Erythroblast (primary cell): ENCODE measurements around the gene WFDC1.
"Not testable (repeated sequence)": the region's sequence is repeated elsewhere in the genome, so short reads cannot be mapped to it uniquely, and the experiment has no call there.

ENCODE experiments used
- DNase-seq, 2 experiments: peaks; one replicate each; lab custom pipeline; 2025; lab: John Stamatoyannopoulos, UW
- GATA1 ChIP-seq: IDR thresholded peaks from 2 replicates; pipeline ENCODE4 v1.6.1; 2011; ENCODE audit warnings: low read depth, mild to moderate bottlenecking, control low read depth, low read length, moderate library complexity
- POLR2A ChIP-seq: IDR thresholded peaks from 2 replicates; pipeline ENCODE4 v1.6.1; 2011; ENCODE audit warnings: mild to moderate bottlenecking, low read length

The WFDC1 gene

DNA sequence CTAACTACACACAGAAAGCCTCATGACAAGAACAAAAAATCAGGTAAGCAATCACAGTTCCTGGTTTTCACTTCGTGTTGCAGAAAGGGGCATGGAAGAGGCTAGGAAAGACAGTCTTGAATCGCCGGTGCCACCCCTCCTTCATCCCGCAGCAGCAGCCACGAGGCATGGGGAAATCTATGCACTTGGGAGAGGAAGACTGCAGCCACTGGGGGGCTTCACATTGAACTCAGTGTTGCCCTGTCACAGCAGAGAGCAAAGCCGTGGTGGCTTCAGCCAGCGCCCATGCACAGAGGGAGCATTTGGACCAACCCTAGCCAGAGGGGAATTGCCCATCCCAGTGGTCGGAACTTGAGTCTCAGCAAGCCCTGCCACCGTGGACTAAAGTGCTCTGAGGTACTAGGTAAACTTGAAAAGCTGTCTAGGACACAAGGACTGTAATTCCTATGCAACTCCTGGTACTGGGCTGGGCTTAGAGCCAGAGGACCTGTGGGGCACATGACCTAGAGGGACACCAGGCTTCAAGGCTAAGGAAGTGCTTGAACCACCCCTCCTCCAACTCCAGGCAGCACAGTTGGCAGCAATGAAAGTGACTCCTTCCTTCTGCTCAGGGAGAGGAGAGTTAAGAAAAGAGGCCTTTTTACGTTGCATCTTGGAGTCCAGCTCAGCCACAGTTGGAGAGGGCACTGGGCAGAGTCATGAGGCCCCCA is 38.5 kb downstream of the WFDC1 start:
- TF ChIP-seq POLR2A (no peak), GATA1 (no peak)
- peak in 1 of 2 experiments; percentile 16 for DNase-seq

DNA sequence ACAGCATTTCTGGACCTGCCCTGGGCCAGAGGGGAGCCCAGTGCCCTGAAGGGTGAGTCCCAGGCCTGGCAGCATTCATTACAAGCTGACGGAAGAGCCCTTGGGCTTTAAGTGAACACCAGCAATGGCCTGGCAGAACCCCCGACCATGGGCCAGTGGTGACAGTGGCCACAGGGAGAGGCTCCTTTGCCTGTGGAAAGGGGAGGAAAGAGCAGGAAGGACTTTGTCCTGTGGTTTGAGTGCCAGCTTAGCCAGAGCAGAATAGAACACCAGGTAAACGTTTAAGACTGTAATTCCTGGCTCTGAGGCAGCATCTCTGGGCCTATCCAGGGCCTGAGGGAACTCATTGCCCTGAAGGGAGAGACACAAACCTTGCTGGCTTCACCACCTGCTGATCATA is 39.4 kb downstream of the WFDC1 start:
- no peak for DNase-seq
- no peak for TF ChIP-seq POLR2A
- no peak for TF ChIP-seq GATA1

DNA sequence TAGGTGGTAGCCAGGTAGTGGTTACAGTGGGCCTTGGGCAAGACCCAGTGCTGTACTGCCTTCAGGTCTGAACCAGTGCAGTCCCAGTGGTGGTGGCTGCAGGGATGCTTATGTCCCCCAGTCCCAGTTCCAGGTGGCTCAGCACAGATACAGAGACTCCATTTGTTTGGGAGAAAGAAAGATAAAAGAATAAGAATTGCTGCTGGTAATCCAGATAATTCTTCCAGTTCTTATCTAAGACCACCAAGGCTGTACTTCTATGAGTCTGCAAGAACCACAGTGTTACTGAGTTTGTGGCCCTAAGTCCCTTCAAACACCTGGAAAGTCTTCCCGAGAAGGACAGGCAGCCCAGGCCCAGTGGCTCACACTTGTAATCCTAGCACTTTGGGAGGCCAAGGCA is 39.8 kb downstream of the WFDC1 start:
- DNase-seq, result no peak
- TF ChIP-seq POLR2A, result no peak
- TF ChIP-seq GATA1, result no peak

DNA sequence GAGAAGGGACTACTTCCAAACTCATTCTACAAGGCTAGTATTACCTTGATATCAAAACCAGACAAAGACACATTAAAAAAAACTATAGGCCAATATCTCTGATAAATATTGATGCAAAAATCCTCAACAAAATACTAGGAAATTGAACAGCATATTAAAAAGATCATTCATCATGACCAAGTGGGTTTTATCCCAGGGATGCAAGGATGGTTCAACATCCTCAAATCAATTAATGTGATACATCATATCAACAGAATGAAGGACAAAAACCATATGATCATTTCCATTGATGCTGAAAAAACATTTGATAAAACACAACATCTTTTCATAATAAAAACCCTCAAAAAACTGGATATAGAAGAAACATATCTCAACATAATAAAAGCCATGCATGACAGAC is 42.6 kb downstream of the WFDC1 start:
- DNase-seq, result not testable (repeated sequence)

DNA sequence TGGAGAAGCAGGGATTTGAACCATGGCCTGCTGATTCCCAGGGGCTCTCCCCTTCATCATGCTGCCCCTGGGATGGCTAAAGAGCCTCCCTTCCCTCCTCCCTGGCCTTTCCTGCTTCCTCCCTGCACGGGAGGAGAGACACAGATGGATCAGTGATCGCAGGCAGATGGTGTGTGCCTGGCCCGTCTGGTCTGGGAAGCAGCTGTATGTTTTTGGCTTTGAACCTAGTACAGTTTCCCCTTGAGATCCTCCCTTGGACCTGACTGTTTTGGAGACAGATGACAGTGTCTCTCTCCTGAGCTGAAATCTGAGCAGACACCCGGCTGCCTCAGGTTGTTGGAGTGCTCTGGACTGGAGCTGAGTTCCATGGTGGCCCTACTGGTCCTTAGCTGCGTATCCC is 44.6 kb downstream of the WFDC1 start:
- DNase-seq, result no peak
- TF ChIP-seq POLR2A (no peak), GATA1 (no peak)

GRCh38 chr16:84339766-84340165 is 45.1 kb downstream of the WFDC1 start:
- no peak for DNase-seq
- TF ChIP-seq POLR2A (no peak), GATA1 (no peak)

DNA sequence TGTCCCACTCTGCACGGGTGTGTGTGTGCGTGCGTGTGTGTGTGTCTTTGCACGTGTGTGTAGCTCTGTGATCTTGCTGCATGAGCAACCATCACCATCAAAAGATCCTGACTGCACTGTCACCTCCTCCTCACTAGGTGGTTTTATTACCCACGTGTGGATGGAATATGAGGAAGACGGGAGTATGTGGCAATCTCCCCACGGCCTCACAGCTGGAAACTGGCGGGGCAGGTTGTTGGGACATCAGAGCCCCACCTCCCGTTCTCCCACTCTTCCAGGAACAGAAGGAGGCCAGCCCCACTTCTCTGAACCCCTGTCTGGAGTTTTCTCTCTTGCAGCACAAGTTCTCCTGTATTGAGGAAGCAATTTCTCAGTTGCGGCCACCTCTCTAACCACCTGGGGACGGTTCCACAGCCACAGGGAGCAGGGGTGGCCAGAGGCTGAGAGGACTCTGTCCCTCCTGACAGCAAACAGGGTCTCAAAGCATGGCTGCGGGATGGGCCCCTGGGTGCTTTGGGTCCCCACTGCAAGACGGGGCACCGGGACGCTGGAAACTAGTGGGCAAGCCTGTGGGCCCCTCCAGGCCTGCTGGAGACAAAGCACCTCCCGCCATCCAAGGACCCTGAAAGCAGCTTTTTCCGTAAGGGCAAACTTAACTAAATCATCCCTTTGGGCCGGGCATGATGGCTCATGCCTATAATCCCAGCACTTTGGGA is 45.8 kb downstream of the WFDC1 start:
- no peak for TF ChIP-seq GATA1
- no peak for TF ChIP-seq POLR2A
- no peak for DNase-seq

- no peak for DNase-seq
These were observed 47.0 kb downstream of the WFDC1 start for GRCh38 chr16:84341528-84342295.

GRCh38 chr16:84343800-84344199 is 49.1 kb downstream of the WFDC1 start:
- not testable (repeated sequence) for DNase-seq

More at GRCh38 chr16:84341528-84342295, 47.0 kb downstream of the WFDC1 start:
- TF ChIP-seq GATA1 (no peak), POLR2A (no peak)

GRCh38 chr16:84344781-84345180 is 50.1 kb downstream of the WFDC1 start:
- TF ChIP-seq GATA1, result no peak
- no peak for TF ChIP-seq POLR2A
- no peak for DNase-seq

GRCh38 chr16:84347161-84347560 is 52.5 kb downstream of the WFDC1 start:
- no peak for DNase-seq
- no peak for TF ChIP-seq POLR2A
- TF ChIP-seq GATA1, result no peak

DNA sequence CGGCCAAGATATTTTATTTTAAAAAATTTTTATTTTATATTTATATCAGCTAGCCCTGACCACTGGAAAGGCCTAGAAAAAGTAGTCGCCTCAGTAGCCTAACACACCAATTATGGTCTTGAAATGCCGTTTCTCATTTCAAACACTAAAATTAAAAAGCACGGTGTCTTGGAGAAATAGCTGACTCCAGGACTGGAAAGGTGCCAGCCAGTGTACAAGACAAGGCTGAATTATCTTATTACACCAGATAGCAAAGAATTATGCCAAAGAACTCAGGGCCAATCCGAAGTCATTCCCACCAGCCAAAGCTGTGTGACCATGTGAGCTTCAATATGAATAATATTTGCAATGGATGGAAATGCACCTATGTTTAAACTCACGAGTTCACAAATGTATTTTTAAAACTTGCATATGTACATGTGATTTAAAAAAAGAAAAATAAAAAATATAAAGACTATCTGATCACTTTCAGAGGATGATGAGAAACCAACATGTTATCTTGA is 53.8 kb downstream of the WFDC1 start:
- DNase-seq, result no peak
- TF ChIP-seq GATA1 (no peak), POLR2A (no peak)

DNA sequence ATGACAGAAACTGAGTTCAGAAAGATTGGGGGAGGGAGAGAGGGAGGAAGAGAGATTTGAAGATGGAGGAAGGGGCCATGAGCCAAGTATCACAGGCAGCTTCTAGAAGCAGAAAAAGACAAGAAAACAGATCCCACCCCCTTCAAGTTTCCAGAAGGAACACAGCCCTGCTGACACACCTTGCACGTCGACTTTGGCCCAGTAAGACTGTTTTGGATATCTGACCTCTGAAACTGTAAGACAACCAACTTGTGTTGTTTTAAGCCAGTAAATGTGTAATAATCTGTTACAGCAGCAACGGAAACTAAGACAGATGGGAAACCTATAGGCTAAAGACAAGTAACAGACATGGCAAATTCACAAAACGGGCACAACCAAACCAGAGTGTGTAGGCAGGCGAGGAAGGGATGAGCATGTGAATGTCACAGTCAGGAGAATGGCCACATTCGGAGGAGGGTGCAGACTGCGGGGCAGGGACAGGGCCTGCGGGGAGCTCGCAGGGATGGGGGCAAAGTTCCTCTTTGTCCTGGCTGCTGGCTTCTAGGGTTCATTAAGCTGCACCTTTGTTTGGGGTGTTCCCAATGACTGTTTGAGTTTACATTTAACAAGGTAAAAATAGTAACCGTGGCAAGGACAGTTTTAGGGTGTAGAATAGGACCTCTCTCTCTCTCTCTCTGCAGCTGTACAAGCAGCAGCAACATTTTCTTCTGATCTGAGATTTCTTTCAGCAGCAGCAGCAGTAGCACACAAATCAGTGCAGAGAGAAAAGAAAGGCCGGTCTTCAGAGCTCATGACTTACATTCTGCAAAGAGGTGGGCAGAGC is 55.4 kb downstream of the WFDC1 start:
- TF ChIP-seq POLR2A (no peak), GATA1 (no peak)
- no peak for DNase-seq
